ENCODE results near the gene IGSF22. TPM values are rescaled to one million over a fixed set of nuclear protein-coding genes. Genes with fewer than 3 reads are reported as not detected.

IGSF22 gene
- total RNA-seq, 1 donor from 2014 or later = 0.19 TPM

DNA sequence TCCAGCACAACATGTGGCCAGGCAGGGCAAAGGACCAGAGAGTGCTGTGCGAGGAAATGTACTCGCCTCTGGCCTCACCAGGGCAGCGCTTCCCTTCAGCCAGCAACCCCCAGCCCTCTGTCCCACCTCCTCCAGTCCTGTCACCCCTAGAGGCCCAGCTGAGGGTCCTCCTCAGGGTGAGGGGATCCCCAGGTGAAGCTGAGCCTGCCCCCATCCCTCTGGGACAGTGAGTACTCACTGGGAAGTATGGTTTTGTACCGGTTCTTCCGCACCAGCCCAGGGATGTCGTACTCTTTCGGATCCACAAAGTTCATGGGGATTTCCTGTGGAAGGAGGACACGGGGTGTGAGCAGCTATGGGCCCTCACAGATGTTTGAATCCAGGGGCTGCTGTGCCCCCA is 11.7 kb upstream of the IGSF22 start:
- no peaks in the 10 kb centered on the region for H3K27me3 Mint-ChIP-seq (ENCODE audit: low read depth)
- H3K4me3 Mint-ChIP-seq = no peak overlapping the region
- H3K9me3 Mint-ChIP-seq = no peaks in the 10 kb centered on the region
- TF ChIP-seq, protein P1, sequence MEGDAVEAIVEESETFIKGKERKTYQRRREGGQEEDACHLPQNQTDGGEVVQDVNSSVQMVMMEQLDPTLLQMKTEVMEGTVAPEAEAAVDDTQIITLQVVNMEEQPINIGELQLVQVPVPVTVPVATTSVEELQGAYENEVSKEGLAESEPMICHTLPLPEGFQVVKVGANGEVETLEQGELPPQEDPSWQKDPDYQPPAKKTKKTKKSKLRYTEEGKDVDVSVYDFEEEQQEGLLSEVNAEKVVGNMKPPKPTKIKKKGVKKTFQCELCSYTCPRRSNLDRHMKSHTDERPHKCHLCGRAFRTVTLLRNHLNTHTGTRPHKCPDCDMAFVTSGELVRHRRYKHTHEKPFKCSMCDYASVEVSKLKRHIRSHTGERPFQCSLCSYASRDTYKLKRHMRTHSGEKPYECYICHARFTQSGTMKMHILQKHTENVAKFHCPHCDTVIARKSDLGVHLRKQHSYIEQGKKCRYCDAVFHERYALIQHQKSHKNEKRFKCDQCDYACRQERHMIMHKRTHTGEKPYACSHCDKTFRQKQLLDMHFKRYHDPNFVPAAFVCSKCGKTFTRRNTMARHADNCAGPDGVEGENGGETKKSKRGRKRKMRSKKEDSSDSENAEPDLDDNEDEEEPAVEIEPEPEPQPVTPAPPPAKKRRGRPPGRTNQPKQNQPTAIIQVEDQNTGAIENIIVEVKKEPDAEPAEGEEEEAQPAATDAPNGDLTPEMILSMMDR (conservative IDR thresholded peaks at IDR 0.05) = no peak
- no peak for DNase-seq (ENCODE audit: low read depth, low spot score)
- no peaks in the 10 kb centered on the region for H3K4me1 Mint-ChIP-seq
- no peak overlapping the region for H3K27ac Mint-ChIP-seq (ENCODE audit: unreplicated experiment)
- no peaks in the 10 kb centered on the region for H3K36me3 Mint-ChIP-seq (ENCODE audit: low read depth)

DNA sequence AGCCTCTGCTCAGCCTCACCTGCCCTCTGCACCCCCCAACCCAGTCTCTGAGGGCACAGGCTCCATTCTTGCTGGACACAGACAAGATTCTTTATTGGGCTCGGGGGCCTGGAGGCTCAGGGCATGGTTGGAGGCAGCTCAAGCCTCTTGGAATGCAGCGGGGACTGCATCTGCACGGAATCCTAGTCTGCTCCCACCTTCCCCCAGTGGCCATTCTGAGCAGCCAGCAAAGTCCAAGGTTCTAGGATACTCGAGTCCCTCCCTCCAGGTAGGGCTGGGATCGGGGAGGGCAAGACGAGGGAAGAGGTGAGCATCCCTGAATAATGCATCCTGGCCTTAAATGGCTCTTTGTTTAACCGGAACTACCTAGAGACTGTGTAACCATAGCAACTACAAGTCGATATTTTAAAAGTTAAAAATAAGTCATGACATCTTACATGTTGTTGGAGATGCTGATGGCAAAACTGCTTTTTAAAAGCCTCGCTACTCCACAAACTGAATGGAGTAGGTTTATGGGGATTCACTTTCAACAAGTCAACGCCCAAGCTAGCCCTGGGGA is 10.7 kb upstream of the IGSF22 start:
- no peaks in the 10 kb centered on the region for H3K4me1 Mint-ChIP-seq
- no peaks in the 10 kb centered on the region for H3K9me3 Mint-ChIP-seq
- H3K27me3 Mint-ChIP-seq (ENCODE audit: low read depth) = no peaks in the 10 kb centered on the region
- H3K36me3 Mint-ChIP-seq (ENCODE audit: low read depth) = no peaks in the 10 kb centered on the region
- no peak for DNase-seq (ENCODE audit: low read depth, low spot score)
- no peak overlapping the region for H3K4me3 Mint-ChIP-seq
- TF ChIP-seq, protein P1 (conservative IDR thresholded peaks at IDR 0.05) = no peak
- H3K27ac Mint-ChIP-seq (ENCODE audit: unreplicated experiment) = no peak overlapping the region

DNA sequence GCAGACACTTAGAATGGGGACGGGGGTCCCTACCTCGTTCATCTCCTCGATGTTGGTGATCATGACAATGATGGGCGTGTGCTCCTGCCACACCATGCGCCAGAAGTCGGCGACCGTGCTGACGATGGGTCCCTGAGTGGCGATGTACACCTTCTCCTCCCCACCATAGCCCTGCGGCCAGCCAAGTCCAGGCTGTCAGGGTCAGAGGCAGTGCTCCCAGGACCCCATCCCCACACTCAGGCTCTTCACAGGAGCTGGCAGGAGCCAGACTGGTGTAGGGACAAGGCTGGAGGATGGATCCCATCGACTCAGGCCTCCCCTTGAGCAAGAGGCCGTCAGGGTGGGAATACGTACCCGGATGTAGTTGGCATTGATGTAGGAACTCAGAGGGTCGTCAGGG is 7.2 kb upstream of the IGSF22 start:
- TF ChIP-seq, protein P1 (conservative IDR thresholded peaks at IDR 0.05) = no peak
- DNase-seq (ENCODE audit: low read depth, low spot score) = no peak
- Mint-ChIP-seq H3K4me3 (no peak overlapping the region), H3K9me3 (no peaks in the 10 kb centered on the region), H3K27me3 (ENCODE audit: low read depth) (no peaks in the 10 kb centered on the region), H3K27ac (ENCODE audit: unreplicated experiment) (no peak overlapping the region), H3K4me1 (no peaks in the 10 kb centered on the region), H3K36me3 (ENCODE audit: low read depth) (no peaks in the 10 kb centered on the region)

- no peaks in the 10 kb centered on the region for H3K36me3 Mint-ChIP-seq (ENCODE audit: low read depth)
- H3K9me3 Mint-ChIP-seq = no peaks in the 10 kb centered on the region
- no peak overlapping the region for H3K4me3 Mint-ChIP-seq
- TF ChIP-seq, protein P1 (conservative IDR thresholded peaks at IDR 0.05) = peak; percentile 92
- peak; percentile 79 for DNase-seq (ENCODE audit: low read depth, low spot score)
- H3K4me1 Mint-ChIP-seq = peaks cover 6% of the 10 kb centered on the region
- H3K27me3 Mint-ChIP-seq (ENCODE audit: low read depth) = no peaks in the 10 kb centered on the region
- H3K27ac Mint-ChIP-seq (ENCODE audit: unreplicated experiment) = no peak overlapping the region
These were observed 6.2 kb upstream of the IGSF22 start for GRCh38 chr11:18731949-18732821.

- Mint-ChIP-seq H3K4me1 (peaks cover 6% of the 10 kb centered on the region), H3K27ac (ENCODE audit: unreplicated experiment) (no peak overlapping the region), H3K9me3 (no peaks in the 10 kb centered on the region), H3K4me3 (no peak overlapping the region), H3K36me3 (ENCODE audit: low read depth) (no peaks in the 10 kb centered on the region), H3K27me3 (ENCODE audit: low read depth) (no peaks in the 10 kb centered on the region)
- TF ChIP-seq, protein P1 (conservative IDR thresholded peaks at IDR 0.05) = no peak
- no peak for DNase-seq (ENCODE audit: low read depth, low spot score)
These were observed 5.5 kb upstream of the IGSF22 start for GRCh38 chr11:18731441-18731840.
